Body of pancreas (tissue), 4 donors: ENCODE results near the gene SPTBN1. TPM values are rescaled to one million over a fixed set of nuclear protein-coding genes. Genes with fewer than 3 reads are reported as not detected.

Source experiments
- ATAC-seq: fragments of 150-250 bp; one replicate; pipeline ENCODE4 v1.9.1; 2016
- DNase-seq, 4 donors: peaks; one replicate each; pipeline ENCODE4 v3.0.0-alpha.2; 2019
- H3K27ac ChIP-seq, 4 donors: fragments of 200-600 bp; sonication (generic); 1 replicate in 3 of 4; 2 replicates in 1 of 4; pipeline versions ENCODE4 v1.5.1 to v1.6.1; 2016 to 2019; ENCODE audit warnings: mild to moderate bottlenecking in 1 of 4, mixed read lengths in 1 of 4, moderate library complexity in 1 of 4
- H3K27me3 ChIP-seq, 2 donors: fragments of 200-600 bp; sonication (generic); one replicate each; pipeline ENCODE4 v1.6.0; 2016; ENCODE audit warnings: mild to moderate bottlenecking in 1 of 2
- H3K36me3 ChIP-seq, 2 donors: fragments of 200-600 bp; sonication (generic); replicated peaks in 1 of 2; 2 replicates each; pipeline ENCODE4 v1.5.1; 2016; ENCODE audit warnings: low read depth in 2 of 2; ENCODE audit not compliant: insufficient read depth in 1 of 2
- H3K4me1 ChIP-seq: fragments of 200-600 bp; sonication (generic); one replicate; pipeline ENCODE4 v1.6.0; 2016
- H3K4me3 ChIP-seq, 2 donors: fragments of 200-600 bp; sonication (generic); 1 replicate in 1 of 2; 2 replicates in 1 of 2; pipeline ENCODE4 v1.5.1; 2016 to 2019
- H3K9me3 ChIP-seq, 3 donors: fragments of 200-600 bp; sonication (generic); 1 replicate in 2 of 3; 2 replicates in 1 of 3; pipeline ENCODE4 v1.5.1; 2016
- POLR2A ChIP-seq, 3 donors: fragments of 450-650 bp; IDR thresholded peaks; one replicate each; pipeline ENCODE4 v1.6.1; 2016; ENCODE audit warnings: antibody characterized with exemption in 3 of 3, mild to moderate bottlenecking in 2 of 3
- WGBS, 2 donors: methylation state at CpG; one replicate each; pipeline ENCODE4 v1.1.5; 2017; 5-methylcytosine and 5-hydroxymethylcytosine counted together
- intact Hi-C: fragments of 100-400 bp; cut with DNase I; formaldehyde crosslinking; loops from one replicate; pipeline ENCODE4 v1.15.1; 2023
- total RNA-seq, 2 donors: library from RNA; depleted of rRNA; stranded (reverse); fragments of >200 nt; gene quantifications; one replicate each; pipeline ENCODE4 v1.1.0, GENCODE V29; 2016
- TF ChIP-seq, protein P1 (sequence below), 7 experiments: fragments of 450-650 bp in 4 of 7; fragments of 200-600 bp in 3 of 7; sonication (generic) in 3 of 7; IDR thresholded peaks; one replicate each; pipeline ENCODE4 v1.5.1; 2016 to 2019; ENCODE audit warnings: antibody characterized with exemption in 7 of 7

The SPTBN1 gene
- total RNA-seq, 2 donors from 2014 or later, result 186 to 195 TPM

DNA sequence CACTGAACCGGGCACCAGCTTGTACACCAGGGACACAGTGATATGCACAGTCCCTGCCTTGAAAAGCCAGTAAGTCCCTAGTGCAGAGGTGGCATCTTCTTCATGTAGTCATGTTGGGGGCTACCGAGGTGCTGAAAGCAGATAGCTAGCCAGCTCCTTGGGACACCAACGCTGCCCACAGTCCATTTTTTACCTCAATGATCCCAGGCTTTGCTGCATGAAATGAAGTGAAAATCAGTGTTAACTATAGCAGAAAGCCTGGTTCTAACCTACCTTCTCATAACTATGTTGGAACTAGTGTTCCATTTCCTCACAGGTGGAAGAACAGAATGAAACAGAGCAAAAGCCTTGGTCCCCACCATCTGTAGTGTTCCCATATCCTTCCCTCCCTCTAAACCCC lies 200.7 kb downstream of the SPTBN1 start:
- H3K9me3 ChIP-seq, result no peaks in the 10 kb centered on the region
- no peak for ATAC-seq
- TF ChIP-seq, protein P1, sequence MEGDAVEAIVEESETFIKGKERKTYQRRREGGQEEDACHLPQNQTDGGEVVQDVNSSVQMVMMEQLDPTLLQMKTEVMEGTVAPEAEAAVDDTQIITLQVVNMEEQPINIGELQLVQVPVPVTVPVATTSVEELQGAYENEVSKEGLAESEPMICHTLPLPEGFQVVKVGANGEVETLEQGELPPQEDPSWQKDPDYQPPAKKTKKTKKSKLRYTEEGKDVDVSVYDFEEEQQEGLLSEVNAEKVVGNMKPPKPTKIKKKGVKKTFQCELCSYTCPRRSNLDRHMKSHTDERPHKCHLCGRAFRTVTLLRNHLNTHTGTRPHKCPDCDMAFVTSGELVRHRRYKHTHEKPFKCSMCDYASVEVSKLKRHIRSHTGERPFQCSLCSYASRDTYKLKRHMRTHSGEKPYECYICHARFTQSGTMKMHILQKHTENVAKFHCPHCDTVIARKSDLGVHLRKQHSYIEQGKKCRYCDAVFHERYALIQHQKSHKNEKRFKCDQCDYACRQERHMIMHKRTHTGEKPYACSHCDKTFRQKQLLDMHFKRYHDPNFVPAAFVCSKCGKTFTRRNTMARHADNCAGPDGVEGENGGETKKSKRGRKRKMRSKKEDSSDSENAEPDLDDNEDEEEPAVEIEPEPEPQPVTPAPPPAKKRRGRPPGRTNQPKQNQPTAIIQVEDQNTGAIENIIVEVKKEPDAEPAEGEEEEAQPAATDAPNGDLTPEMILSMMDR (IDR thresholded peaks at IDR 0.05), result no peak
- TF ChIP-seq POLR2A (IDR thresholded peaks at IDR 0.05), result no peak
- DNase-seq, result no peak
- H3K27ac ChIP-seq, result no peak overlapping the region
- no peaks in the 10 kb centered on the region for H3K27me3 ChIP-seq
- intact Hi-C loops, result no loop called here
- H3K36me3 ChIP-seq, result peaks cover 4 to 32% of the 10 kb centered on the region in 2 donors
- no peaks in the 10 kb centered on the region for H3K4me1 ChIP-seq
- WGBS, 2 donors, result 70 to 87% methylated on average over 3 of the region's 3 CpGs
- no peak overlapping the region for H3K4me3 ChIP-seq

DNA sequence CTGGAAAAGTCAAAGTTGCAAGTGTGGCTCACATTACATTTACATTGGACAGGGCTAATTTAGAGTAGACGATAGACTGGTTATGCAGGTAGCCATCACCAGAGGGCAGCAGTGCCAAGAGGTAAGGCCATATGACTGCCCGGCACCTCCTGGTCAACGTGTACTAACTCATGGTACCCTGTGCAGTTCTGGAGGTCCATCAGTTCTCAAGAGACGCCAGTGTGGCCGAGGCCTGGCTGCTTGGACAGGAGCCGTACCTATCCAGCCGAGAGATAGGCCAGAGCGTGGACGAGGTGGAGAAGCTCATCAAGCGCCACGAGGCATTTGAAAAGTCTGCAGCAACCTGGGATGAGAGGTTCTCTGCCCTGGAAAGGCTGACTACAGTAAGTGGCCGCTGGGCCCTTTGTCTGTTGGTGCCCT lies 201.5 kb downstream of the SPTBN1 start:
- peaks cover 4 to 35% of the 10 kb centered on the region in 2 donors for H3K36me3 ChIP-seq
- H3K4me3 ChIP-seq, result no peak overlapping the region
- no peaks in the 10 kb centered on the region for H3K9me3 ChIP-seq
- H3K27me3 ChIP-seq, result no peaks in the 10 kb centered on the region
- peak; percentile 72 for ATAC-seq
- TF ChIP-seq POLR2A (IDR thresholded peaks at IDR 0.05), result no peak
- TF ChIP-seq, protein P1 (IDR thresholded peaks at IDR 0.05), result peak in 6 of 7 experiments; percentile 41 to 67 (median 59)
- no peaks in the 10 kb centered on the region for H3K4me1 ChIP-seq
- 71 to 75% methylated on average over 12 of the region's 12 CpGs for WGBS, 2 donors
- intact Hi-C loops, result no loop called here
- peak; percentile 71 to 83 (median 74) for DNase-seq
- peak overlapping the region in 1 of 4 donors; percentile 2 for H3K27ac ChIP-seq

GRCh38 chr2:54658564-54659071 lies 202.5 kb downstream of the SPTBN1 start:
- Histone ChIP-seq H3K27ac (peak overlapping the region in 1 of 4 donors; percentile 8), H3K27me3 (no peaks in the 10 kb centered on the region), H3K4me1 (no peaks in the 10 kb centered on the region), H3K36me3 (peaks cover 4 to 31% of the 10 kb centered on the region in 2 donors), H3K4me3 (no peak overlapping the region), H3K9me3 (no peaks in the 10 kb centered on the region)
- ATAC-seq (no peak), DNase-seq (no peak)
- intact Hi-C loops, result no loop called here
- whole genome bisulfite sequencing, 2 donors, result 90 to 100% methylated on average over 1 of the region's 1 CpG
- TF ChIP-seq POLR2A (IDR thresholded peaks at IDR 0.05), result no peak
- TF ChIP-seq, protein P1 (IDR thresholded peaks at IDR 0.05), result no peak

- Histone ChIP-seq H3K36me3 (peaks cover 0 to 26% of the 10 kb centered on the region in 2 donors), H3K27ac (no peak overlapping the region), H3K9me3 (no peaks in the 10 kb centered on the region), H3K4me1 (no peaks in the 10 kb centered on the region), H3K27me3 (no peaks in the 10 kb centered on the region), H3K4me3 (no peak overlapping the region)
- TF ChIP-seq POLR2A (IDR thresholded peaks at IDR 0.05), result no peak
- TF ChIP-seq, protein P1 (IDR thresholded peaks at IDR 0.05), result no peak
- intact Hi-C loops, result no loop called here
- 82 to 93% methylated on average over 4 of the region's 4 CpGs for WGBS, 2 donors
- ATAC-seq (no peak), DNase-seq (no peak)
Measured at GRCh38 chr2:54659527-54659926, 203.4 kb downstream of the SPTBN1 start.

- WGBS, 2 donors, result 80 to 82% methylated on average over 12 of the region's 12 CpGs
- Histone ChIP-seq H3K9me3 (no peaks in the 10 kb centered on the region), H3K4me1 (peaks cover 7% of the 10 kb centered on the region), H3K4me3 (no peak overlapping the region), H3K27ac (no peak overlapping the region), H3K27me3 (no peaks in the 10 kb centered on the region), H3K36me3 (peaks cover 0 to 19% of the 10 kb centered on the region in 2 donors)
- intact Hi-C loops, result no loop called here
- TF ChIP-seq, protein P1 (IDR thresholded peaks at IDR 0.05), result no peak
- no peak for TF ChIP-seq POLR2A (IDR thresholded peaks at IDR 0.05)
- ATAC-seq, result no peak
- no peak for DNase-seq
Measured at GRCh38 chr2:54660752-54661151, 204.6 kb downstream of the SPTBN1 start.
